ENCODE data around the gene ATAD1. TPM values are rescaled to one million over a fixed set of nuclear protein-coding genes. Genes with fewer than 3 reads are reported as not detected.

Gene ATAD1
- total RNA-seq (32.1 and 34.7 TPM in 2 replicates), polyA plus RNA-seq (34.9 and 49.0 TPM in 2 replicates), polyA minus RNA-seq (ENCODE audit: low replicate concordance) (2.4 and 5.6 TPM in 2 replicates)
- 19.3 and 30.4 TPM in 2 replicates for polyA plus RNA-seq (2012)

GRCh38 chr10:87817609-87818504 is at the start of gene ATAD1:
ATAD1 (minus strand) TSS chr10:87818226; CDS start chr10:87814599, 3,627 bp downstream.
- Histone ChIP-seq H3K9ac (ENCODE audit: insufficient read depth, low read length) (peak within 1 kb of the TSS; percentile 80), H3K36me3 (ENCODE audit: control insufficient read depth, insufficient read depth, low read length) (peaks cover 4% of the 10 kb centered on the region), H3K27ac (ENCODE audit: insufficient read depth, low read length) (peak within 1 kb of the TSS; percentile 80), H4K20me1 (ENCODE audit: control insufficient read depth, extremely low read depth, insufficient read depth, low read length) (no peaks in the 10 kb centered on the region), H3K79me2 (ENCODE audit: control insufficient read depth, insufficient read depth, low read length) (peaks cover 38% of the 10 kb centered on the region), H3K4me1 (ENCODE audit: control insufficient read depth, extremely low read depth, insufficient read depth, low read length) (peaks cover 6% of the 10 kb centered on the region), H3K9me3 (ENCODE audit: control insufficient read depth, insufficient read depth, low read depth, low read length) (no peaks in the 10 kb centered on the region), H3K4me3 (replicated peaks in 1 of 4; ENCODE audit: control extremely low read depth in 1 of 4, insufficient read depth in 1 of 4, low read depth in 3 of 4, low read length in 4 of 4) (peak within 1 kb of the TSS; percentile 82 to 97 (median 90)), H2AFZ (ENCODE audit: low read length) (peak within 1 kb of the TSS; percentile 99), H3K27me3 (ENCODE audit: control insufficient read depth, insufficient read depth, low read length) (no peaks in the 10 kb centered on the region), H3K4me2 (ENCODE audit: extremely low read depth, insufficient read depth, low read length) (peak within 1 kb of the TSS; percentile 99)
- peak; percentile 79 to 82 for DNase-seq (ENCODE audit: low read depth in 2 of 2)
- TF ChIP-seq EZH2 (IDR thresholded peaks at IDR 0.05; ENCODE audit: low read length, missing control alignments) (no peak), CTCF (conservative IDR thresholded peaks at IDR 0.05 in 1 of 2, IDR thresholded peaks at IDR 0.05 in 1 of 2; ENCODE audit: low read depth in 1 of 2, low read length in 2 of 2) (peak; percentile 36 to 43)

- Histone ChIP-seq H3K27me3 (ENCODE audit: control insufficient read depth, insufficient read depth, low read length) (no peaks in the 10 kb centered on the region), H2AFZ (ENCODE audit: low read length) (no peak overlapping the region), H3K9ac (ENCODE audit: insufficient read depth, low read length) (no peak overlapping the region), H3K9me3 (ENCODE audit: control insufficient read depth, insufficient read depth, low read depth, low read length) (no peaks in the 10 kb centered on the region), H3K79me2 (ENCODE audit: control insufficient read depth, insufficient read depth, low read length) (peaks cover 93% of the 10 kb centered on the region), H3K4me1 (ENCODE audit: control insufficient read depth, extremely low read depth, insufficient read depth, low read length) (peaks cover under 1% of the 10 kb centered on the region), H3K27ac (ENCODE audit: insufficient read depth, low read length) (no peak overlapping the region), H3K4me2 (ENCODE audit: extremely low read depth, insufficient read depth, low read length) (peak overlapping the region; percentile 91), H3K4me3 (replicated peaks in 1 of 4; ENCODE audit: control extremely low read depth in 1 of 4, insufficient read depth in 1 of 4, low read depth in 3 of 4, low read length in 4 of 4) (peak overlapping the region; percentile 84 to 98 (median 88)), H4K20me1 (ENCODE audit: control insufficient read depth, extremely low read depth, insufficient read depth, low read length) (peaks cover 10% of the 10 kb centered on the region), H3K36me3 (ENCODE audit: control insufficient read depth, insufficient read depth, low read length) (no peaks in the 10 kb centered on the region)
- DNase-seq (ENCODE audit: low read depth in 2 of 2), result no peak
- TF ChIP-seq EZH2 (IDR thresholded peaks at IDR 0.05; ENCODE audit: low read length, missing control alignments) (no peak), CTCF (conservative IDR thresholded peaks at IDR 0.05 in 1 of 2, IDR thresholded peaks at IDR 0.05 in 1 of 2; ENCODE audit: low read depth in 1 of 2, low read length in 2 of 2) (no peak)
Observed at GRCh38 chr10:87867453-87867852, 49.4 kb upstream of the ATAD1 start.

- peak overlapping the region; percentile 91 for H3K4me2 ChIP-seq (ENCODE audit: extremely low read depth, insufficient read depth, low read length)
- no peaks in the 10 kb centered on the region for H3K9me3 ChIP-seq (ENCODE audit: control insufficient read depth, insufficient read depth, low read depth, low read length)
- no peaks in the 10 kb centered on the region for H3K27me3 ChIP-seq (ENCODE audit: control insufficient read depth, insufficient read depth, low read length)
- no peak for DNase-seq (ENCODE audit: low read depth in 2 of 2)
- H3K79me2 ChIP-seq (ENCODE audit: control insufficient read depth, insufficient read depth, low read length), result peaks cover 84% of the 10 kb centered on the region
- H3K36me3 ChIP-seq (ENCODE audit: control insufficient read depth, insufficient read depth, low read length), result no peaks in the 10 kb centered on the region
- H3K4me3 ChIP-seq (replicated peaks in 1 of 4; ENCODE audit: control extremely low read depth in 1 of 4, insufficient read depth in 1 of 4, low read depth in 3 of 4, low read length in 4 of 4), result peak overlapping the region; percentile 84 to 98 (median 88)
- H3K27ac ChIP-seq (ENCODE audit: insufficient read depth, low read length), result peak overlapping the region; percentile 38
- H4K20me1 ChIP-seq (ENCODE audit: control insufficient read depth, extremely low read depth, insufficient read depth, low read length), result peaks cover 10% of the 10 kb centered on the region
- TF ChIP-seq EZH2 (IDR thresholded peaks at IDR 0.05; ENCODE audit: low read length, missing control alignments), result no peak
- no peak for TF ChIP-seq CTCF (conservative IDR thresholded peaks at IDR 0.05 in 1 of 2, IDR thresholded peaks at IDR 0.05 in 1 of 2; ENCODE audit: low read depth in 1 of 2, low read length in 2 of 2)
- peak overlapping the region; percentile 27 for H3K9ac ChIP-seq (ENCODE audit: insufficient read depth, low read length)
- H2AFZ ChIP-seq (ENCODE audit: low read length), result no peak overlapping the region
- peaks cover 3% of the 10 kb centered on the region for H3K4me1 ChIP-seq (ENCODE audit: control insufficient read depth, extremely low read depth, insufficient read depth, low read length)
Observed at GRCh38 chr10:87866412-87866974, 48.5 kb upstream of the ATAD1 start.

All from fibroblast of lung (primary cell).